HL-60/S4 (cell line): Measurements from ENCODE around the gene LRMDA.
"Not testable (repeated sequence)": the region's sequence is repeated elsewhere in the genome, so short reads cannot be mapped to it uniquely, and the experiment has no call there.

ENCODE experiments used
- in situ Hi-C: fragments of 300-500 bp; cut with MboI; formaldehyde crosslinking; loops from 2 replicates; pipeline ENCODE4 v1.14.3; 2022; ENCODE audit warnings: low sequenced_read_pairs

The LRMDA gene

DNA sequence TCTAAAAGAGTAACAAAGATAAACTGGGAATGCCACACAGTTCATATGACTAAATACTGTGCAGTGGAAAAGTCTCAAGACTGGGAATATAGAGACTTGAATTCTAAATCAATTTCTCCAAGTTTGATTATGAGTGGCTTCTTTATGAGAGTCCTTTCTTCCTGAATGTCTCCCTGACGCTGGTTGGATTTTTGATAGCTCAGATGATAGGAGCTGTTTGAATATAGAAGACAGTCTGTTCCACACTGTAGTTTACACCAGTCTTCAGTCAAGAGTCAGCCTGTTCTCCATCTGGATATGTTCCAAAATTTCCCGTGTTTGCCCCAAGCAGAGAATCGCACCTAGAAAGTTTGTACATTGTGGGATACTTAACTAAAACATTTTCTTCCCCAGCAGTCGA, 173.7 kb downstream of the LRMDA start:
- in situ Hi-C loops = no loop called here

DNA sequence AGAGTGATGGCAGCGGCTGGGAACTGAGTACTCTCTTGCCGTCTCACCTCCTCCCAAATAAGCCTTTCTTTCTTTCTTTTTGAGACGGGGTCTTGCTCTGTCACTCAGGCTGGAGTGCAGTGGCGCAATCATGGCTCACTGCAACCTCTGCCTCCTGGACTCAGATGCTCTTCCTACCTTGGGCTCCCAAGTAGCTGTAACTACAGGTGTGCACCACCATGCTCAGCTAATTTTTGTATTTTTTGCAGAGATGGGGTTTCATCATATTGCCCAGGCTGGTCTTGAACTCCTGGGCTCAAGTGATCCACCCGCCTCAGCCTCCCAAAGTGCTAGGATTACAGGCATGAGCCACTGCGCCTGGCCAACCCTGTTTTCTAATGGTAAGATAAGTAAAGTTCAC, 174.4 kb downstream of the LRMDA start:
- in situ Hi-C loops = not testable (repeated sequence)

DNA sequence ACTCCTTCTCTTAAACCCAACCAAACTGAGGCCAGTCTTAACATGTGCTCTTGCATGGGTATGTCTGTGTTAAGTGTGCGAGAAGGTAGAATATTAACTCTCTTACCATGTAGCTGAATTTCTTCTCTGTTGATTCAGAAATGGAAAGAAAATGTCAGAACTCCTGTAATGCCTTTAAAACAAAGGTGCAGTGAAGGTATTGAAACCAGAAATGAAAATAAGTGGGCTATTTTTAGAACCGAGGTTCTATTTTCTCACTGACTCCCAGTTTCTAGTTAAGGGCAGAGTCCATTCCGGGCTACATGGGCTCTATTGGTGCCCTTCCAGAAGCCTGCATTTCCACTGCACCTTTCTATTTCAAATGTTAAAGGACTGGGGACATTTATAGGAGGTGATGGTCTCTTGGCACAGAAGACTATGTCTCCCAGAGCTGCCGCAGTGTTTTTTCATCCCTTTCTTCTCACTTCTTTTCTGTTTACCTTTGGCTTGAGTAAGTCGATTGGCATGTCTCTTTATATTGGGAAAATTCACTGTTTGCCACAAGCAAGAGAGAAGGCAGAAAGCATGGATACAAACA, 174.9 kb downstream of the LRMDA start:
- in situ Hi-C loops = no loop called here

DNA sequence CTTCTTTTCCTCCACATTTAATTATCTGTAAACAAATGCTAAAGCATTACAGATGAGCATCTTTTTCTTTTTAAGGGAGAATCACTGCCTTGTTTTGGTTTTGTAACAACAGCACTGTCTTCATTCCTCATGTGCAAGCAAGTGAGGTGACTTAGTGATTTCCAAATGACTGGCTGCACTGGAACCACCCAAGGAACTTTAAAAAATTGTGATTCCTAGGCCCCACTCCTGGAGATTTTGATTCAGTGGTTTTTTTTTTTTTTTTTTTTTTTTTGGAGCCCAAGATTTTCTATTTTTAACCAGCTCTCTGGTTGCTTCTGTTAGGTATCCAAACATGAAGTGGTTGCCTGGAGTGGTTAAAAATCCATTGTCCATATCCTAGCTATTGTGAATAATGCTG, 176.2 kb downstream of the LRMDA start:
- in situ Hi-C loops = no loop called here

DNA sequence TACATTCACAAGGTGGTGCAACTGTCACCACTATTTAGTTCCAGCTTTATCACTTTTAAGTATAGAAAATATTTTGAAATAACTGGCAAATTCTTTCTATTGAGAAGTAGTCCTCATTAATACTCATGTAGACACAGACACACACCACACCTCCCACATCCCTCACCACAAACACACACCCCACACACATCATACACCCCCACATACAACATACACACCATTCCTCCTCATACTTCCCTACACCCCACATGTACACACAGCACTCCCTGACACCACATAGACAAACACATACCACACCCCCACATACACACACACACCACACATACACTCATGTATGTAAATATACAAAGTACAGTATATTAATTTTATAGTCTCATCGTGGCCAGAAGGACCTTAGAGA, 178.8 kb downstream of the LRMDA start:
- in situ Hi-C loops = no loop called here

DNA sequence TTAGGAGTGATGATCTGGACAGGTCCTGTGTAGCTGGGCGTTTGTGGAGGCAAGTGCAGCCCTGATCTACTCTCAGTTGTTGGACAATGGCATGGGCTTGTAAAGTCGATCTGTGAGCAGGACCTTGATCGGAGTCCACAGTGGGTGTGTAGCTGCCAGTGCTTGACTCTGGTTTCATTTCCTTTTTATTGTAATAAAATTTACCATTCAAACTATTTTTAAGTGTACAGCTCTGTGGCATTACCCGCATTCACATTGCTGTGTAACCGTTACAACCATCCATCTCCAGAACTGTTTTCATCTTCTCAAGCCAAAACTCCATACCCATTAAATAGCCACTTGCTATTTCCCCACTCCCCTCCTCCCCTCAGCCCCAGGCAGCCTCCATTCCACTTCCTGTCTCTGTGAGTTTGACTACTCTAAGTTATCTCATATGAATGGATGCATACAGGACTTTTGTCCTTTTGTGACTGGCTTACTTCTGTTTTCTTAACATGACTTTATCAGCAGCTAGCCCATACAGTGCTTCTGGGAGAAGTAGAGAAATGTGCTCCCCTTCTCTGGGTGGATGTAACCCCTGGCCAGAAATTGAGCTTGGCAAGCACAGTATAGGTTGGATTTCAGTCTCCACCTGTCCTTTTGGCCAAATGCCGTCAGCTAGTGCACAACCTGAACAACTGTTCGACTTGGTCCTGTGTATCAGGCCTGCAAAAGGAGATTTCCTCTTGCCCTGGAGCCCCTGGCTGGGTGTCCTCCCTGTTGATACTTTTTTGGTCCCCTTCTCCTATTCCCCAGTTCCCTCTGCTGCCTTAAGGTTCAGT, 180.0 kb downstream of the LRMDA start:
- in situ Hi-C loops = no loop called here

DNA sequence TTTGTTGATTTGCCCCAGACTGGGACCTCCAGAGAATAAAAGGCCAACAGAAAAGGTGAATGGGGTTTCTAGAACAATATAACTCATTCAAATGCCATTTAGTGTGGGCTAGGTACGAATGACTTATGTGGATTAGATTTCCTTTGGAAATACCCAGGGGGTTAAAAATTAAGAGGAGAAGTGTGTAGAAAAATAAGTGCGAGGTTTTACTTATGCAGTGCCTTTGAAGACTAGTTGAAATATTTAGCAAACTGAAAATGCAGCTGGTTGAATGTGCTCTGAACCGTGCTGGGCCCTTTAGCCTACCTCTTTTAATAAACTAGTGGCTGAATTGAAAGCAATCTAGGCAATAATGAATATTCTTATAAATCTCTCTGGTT, 180.6 kb downstream of the LRMDA start:
- in situ Hi-C loops = no loop called here

DNA sequence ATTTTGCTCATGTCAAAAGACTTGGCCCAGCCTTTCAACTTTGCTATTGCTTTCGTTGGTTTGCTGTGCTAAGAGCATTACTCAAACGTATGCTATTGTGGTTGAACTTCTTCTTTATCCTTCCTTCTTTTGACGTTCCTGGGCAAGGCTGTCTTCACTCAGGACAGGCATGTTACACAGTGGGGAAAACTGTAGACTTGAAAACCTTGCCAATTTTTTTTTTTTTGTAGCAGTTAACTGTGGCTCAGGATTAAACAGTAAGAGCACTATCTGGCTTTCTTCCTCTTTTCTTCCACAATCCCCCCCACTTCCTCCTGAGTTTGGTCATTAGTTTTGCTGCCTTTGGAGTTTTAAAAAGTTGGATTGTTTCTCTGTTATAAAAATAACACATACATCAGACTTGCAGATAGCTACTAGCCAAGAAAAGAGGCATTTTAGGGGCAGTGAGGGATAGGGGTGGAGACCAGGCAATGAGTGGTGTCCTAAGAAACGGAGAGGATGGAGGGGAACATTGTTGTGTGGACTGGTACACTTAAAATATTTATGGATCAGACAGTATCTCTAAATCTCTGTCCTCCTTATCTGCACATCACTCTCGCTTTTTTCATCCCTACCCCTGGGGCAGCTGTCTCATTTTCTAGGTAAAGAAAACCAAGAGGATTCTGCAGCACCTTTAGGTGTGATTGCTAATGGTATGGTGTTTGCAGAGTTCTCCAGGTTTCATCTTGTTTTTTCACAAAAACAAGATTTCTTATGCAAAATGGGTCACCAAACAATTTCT, 181.7 kb downstream of the LRMDA start:
- in situ Hi-C loops = no loop called here

DNA sequence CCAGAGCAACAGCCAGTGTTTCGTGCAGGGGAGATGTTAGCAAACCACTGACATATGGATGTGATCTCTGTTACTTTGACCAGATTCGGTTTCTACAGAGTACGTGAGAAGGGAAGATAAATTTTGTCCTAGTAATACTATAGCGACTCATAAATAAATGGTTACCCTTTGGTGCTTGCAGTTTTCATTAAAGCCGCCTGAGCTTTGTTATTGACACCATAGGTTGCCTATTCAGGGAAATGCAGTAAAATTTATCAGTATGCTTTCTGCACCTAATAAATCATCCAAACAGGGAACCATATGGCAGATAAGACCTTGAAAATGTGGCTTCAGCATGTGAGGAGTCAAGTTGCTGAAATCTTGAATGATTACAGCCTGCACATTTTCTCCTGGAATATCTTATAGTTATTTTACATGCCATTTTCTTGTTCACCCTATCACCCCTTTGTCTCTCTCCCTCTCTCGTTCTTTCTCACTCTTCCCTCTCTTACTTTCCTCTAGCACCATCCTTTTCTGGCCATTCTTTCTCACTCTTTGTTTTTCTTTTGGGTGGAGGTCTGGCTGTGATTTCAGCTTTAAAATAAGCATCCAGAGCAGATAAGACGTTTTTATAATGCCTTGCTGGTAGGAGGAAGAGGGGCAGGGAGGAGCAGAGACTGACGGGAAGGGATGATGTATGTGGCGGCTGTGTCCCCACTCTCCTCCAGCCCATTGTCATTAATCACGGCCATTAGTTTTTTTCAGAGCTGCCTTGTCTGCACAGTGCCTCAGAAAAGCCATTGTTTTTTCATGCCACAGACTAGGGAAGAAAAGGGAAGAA, 182.5 kb downstream of the LRMDA start:
- in situ Hi-C loops = no loop called here

DNA sequence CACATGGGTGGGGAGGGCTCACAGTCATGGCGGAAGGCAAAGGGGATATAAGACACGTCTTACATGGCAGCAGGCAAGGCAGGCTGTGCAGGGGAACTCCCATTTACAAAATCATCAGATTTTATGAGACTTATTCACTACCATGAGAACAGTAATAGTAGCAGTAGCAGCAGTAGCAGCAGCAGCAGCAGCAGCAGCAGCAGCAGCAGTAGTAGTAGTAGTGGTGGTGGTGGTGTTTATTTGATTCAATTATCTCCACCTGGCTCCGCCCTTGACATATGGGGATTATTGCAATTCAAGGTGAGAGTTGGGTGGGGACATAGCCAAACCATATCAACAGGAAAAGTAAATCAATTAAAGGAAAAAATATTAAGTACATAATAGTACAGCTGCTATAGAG, 184.7 kb downstream of the LRMDA start:
- in situ Hi-C loops = no loop called here

DNA sequence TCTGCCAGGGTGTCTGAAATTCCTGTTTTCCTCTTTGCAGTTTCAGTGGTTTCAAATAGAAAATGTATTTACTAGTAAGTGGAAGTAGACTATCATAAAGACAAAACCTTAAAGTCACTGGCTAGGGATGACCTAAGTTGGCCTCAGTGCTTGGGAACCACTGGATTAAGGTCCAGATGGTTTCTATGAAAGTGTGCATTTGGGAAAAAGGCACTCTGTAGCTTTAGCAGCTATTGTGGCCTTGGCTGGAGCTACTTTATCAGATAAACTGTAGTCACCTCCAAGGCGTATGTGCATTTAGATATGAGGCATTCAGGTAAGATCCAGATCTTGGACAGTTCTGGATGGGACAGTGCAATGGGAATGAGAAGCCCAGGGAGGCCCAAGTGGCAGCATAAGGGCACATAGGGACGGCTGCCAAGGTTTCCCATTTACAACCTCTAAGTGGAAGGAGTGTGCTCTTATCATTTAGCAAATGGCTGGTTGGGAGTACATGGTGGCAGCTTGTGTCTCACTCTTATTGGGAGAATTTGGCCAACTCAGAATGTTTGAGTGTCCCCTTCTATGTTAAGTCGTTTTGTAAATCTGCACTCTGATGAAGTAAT, 185.6 kb downstream of the LRMDA start:
- in situ Hi-C loops = no loop called here

DNA sequence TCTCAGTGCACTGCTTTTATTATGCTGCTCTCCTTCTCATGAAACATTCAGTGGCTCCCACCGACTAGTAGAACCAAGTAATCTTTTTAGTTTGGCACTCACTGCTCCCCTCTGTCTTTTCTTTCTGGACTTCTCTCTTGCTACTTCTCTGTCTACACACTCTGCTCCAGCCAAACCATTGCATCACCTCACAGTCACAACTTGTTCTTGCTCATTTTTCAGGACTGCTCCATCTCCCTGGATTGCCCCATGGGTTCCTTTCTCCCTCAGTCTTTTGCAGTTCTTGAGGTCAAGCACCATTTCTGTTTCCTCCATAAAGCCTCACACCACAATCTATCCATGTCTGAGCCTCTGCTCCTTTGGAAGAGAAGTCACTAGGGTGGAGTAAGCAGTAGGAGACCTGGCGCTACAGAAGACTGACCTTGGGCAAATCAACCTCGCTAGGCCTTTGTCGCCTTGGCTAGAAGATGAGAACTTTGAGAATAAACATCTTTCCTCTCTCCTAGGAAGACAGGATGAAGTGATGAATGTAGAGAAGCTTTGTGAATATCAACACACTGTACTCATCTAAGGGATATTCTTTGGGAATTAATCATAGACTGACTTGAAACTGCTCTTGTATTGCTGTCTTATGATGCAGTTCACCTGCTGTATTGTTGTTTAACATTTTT, 186.2 kb downstream of the LRMDA start:
- in situ Hi-C loops = no loop called here

DNA sequence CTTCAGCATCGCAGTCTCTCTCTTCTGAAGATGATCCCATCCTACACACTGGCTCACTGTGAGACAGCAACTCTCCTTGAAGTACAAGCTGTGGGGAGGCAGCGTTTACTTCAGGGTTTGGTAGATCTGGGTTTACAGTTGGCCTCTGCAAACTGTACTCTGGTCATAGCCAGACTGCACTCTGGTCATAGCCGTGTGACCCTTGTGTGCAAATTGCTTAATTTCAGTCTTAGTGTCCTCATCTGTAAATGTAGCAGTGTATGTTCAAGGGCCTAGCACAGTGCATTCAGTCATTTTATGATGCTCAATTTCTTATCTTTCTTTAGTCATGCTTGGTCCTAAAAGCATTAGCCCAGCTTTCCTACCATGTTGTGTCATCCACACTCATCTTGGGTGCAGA, 188.2 kb downstream of the LRMDA start:
- in situ Hi-C loops = no loop called here

DNA sequence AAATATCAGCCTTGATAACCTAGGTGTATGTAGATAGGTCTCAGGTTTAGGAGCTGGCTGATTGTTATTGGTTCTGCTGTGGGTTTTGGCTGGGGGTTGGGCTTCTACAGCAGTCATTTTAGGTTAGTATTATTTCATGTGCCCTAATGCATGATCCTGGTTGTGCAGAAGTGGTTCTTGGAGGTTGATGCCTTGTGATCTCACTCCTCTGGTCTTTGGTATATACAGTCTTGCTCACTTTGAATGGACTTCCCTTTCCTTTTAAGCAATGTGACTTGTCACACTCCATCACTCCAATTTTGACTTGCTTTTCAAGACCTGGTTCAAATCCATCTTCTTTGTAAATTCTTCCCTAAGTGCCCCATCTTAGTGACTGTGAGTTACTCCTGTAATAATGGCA, 188.9 kb downstream of the LRMDA start:
- in situ Hi-C loops = no loop called here

DNA sequence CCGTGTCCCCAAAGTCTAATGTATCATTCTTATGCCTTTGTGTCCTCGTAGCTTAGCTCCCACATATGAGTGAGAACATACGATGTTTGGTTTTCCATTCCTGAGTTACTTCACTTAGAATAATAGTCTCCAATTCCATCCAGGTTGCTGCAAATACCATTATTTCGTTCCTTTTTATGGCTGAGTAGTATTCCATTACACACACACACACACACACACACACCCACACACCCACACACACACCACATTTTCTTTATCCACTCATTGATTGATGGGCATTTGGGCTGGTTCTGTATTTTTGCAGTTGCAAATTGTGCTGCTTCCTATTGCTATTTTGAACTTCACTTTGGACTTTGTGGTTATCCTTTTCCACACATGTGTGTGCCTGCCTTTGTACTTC, 189.6 kb downstream of the LRMDA start:
- in situ Hi-C loops = not testable (repeated sequence)

DNA sequence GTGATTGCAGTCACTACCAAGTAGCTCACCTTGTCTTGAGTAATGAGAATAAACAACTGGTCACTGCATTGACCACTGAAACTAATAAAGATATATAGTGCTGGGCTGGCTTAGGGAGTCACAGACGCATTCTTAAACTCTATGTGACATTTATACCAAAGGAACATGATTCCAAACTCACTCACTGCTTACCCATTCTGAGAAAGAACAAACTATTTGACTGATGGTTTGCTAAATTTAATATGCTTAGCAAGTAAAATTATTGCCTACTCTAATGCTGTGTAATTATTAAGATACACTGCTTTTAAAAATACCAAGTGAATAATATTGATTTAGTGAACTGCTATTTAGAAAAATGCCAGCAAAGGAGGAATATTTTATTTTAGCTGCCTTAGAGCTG, 191.1 kb downstream of the LRMDA start:
- in situ Hi-C loops = no loop called here

DNA sequence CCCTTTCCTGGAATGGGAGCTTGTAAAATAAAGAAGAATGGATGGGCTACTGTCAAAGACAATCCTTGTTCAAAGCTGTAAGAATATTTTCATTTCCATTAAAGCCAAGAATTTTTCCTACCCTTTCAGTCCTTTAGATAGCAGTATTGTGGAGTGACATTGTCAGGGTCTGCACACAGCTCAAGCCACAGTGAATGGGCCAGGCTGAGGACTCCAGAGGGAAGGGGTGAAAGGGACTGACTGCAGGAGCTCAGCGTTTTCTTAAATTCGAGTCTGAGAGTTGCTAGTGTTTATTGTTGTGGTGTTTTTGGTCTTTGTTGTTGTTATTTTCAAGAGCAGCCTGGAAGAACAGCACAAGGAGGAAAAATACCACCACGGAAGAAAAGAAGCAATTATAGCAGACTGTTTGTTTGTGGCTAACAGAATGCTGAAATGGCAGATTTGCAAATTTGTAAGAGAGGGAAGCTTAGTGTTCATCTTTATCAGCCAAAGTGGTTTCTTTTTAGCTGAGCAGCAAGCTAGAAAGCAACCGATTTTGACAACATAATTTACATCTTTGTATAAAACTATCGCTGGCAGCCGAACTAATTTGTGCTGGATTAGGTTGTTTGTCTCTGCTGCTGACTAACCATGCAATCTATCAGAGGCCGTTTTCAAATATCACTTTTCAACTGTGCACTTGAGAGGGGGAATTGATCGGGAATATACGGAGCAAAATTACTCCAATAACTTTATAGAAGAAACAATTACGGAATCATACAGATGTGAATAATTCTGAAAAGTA, 192.1 kb downstream of the LRMDA start:
- in situ Hi-C loops = no loop called here

DNA sequence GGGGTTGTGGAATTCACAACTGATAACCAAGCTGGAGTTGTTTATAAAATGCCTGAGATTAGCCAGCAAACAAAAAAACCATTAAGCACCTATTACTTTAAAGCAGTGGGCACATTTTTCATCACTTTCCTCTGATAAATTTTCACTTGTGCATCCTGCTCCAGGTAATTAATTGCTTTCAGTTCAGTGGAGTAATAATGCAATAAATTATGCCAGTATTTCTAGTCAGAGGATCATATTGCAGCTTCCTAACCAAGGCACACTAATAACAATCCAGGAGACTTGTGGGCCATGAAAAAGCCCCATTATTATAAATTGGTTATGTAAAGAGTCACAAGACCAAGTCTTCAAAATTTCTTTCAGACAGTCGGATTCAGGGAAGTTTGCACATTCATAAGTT, 193.2 kb downstream of the LRMDA start:
- in situ Hi-C loops = no loop called here

DNA sequence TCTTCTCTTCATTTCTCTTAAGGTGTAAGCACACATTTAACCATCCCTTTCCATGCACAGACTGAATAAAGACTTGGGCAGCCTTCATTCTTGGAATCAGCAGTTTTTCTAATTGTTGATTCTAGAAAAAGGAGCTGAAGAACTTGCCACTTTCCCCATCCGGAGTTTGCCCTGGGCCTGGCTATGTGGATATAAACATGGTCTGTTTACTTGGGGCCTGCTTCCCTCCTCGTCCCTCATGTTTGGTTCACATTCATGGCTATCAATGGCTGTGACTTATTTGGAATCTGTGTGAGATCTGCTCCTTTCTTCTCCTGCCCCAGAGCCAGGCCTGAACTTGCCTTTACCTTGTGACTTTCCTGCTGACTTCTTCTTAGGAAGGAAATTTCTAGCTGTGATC, 199.3 kb downstream of the LRMDA start:
- in situ Hi-C loops = no loop called here
